ENCODE data around the gene ACSBG1.

Gene ACSBG1, protein sequence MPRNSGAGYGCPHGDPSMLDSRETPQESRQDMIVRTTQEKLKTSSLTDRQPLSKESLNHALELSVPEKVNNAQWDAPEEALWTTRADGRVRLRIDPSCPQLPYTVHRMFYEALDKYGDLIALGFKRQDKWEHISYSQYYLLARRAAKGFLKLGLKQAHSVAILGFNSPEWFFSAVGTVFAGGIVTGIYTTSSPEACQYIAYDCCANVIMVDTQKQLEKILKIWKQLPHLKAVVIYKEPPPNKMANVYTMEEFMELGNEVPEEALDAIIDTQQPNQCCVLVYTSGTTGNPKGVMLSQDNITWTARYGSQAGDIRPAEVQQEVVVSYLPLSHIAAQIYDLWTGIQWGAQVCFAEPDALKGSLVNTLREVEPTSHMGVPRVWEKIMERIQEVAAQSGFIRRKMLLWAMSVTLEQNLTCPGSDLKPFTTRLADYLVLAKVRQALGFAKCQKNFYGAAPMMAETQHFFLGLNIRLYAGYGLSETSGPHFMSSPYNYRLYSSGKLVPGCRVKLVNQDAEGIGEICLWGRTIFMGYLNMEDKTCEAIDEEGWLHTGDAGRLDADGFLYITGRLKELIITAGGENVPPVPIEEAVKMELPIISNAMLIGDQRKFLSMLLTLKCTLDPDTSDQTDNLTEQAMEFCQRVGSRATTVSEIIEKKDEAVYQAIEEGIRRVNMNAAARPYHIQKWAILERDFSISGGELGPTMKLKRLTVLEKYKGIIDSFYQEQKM

DNA sequence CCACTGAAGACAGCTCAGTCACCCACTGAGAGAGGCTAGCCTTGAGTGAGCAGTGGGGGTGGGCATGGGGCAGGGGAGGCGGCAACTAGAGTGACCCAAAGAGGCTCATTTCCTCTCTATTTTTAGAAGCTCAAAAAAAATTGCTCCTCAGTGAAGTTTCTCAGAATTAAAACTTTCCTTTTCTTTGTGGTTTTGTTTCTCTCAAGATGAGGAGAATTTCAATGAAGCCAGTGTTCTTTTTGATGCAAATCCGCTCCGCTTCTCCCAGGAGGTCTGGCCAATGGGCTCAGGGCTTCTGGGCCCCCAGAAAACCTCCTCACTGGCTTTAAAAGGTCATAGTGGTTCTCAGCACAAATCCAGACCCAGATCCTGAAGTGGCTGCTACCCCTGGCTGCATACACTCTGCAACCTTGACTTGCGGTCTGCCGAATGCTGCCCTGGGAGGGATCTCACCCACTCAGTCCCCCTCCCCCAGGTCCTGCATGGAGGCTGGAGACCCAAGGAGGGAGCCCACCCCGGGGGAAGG, at the start of gene ACSBG1:
Gene ACSBG1, minus strand, starts transcription at position 51 of the 526 bp plus-strand sequence. CDS start 64 bp downstream, outside the sequence.
- no peak for DNase-seq

DNA sequence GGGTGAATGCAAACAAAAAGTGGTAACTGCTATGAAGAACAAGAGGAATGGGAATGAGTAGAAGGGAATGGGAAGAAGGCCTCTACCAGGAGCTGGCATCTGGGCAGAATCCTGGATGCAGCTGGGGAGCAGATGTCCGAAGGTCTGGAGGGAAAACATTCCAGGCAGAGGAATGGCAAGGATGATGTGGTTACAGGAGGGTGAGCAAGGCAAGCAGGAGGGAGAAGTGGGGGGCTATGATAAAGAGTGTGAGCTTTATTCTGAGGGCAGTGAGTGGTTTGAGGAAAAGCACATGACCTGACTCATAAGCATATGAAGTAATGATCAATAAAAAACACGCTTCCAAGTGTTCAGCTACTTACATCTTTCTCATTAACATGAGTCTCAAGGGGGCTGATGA, 48.0 kb upstream of the ACSBG1 start:
- no peak for DNase-seq

DNA sequence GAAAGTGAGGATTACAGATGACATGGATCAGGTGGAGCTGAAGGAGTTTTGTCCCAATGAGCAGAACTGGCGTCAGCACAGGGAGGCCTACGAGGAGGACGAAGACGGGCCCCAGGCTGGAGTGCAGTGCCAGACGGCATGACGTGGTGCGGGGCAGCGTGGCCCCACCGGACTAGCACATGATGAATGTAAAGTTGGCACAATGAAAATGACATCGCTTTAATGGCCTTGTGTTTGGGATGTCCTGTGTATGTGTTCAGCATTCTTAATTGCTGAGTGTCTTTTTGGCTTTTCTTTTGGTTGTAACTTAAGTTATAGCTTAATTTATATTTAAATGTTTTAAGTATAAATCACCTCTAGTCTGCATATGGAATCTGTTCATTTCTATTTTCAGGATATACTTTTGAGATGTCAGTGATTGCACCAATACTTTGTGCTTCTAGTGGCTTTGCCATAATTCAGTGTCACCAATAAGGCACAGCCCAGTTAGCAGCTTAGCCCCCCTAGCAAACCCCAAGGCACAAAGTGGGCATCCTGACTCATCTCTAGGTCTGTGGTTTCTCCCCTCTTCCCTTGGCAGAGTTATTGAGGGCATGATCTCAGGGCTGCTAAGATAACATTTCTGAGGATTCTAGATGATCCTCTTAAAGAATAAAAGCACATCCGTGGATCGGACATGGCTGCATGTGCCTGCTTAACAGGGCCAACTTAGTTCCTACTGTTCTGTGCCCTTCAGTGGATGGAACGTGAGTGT, 46.1 kb upstream of the ACSBG1 start:
- DNase-seq, result no peak

DNA sequence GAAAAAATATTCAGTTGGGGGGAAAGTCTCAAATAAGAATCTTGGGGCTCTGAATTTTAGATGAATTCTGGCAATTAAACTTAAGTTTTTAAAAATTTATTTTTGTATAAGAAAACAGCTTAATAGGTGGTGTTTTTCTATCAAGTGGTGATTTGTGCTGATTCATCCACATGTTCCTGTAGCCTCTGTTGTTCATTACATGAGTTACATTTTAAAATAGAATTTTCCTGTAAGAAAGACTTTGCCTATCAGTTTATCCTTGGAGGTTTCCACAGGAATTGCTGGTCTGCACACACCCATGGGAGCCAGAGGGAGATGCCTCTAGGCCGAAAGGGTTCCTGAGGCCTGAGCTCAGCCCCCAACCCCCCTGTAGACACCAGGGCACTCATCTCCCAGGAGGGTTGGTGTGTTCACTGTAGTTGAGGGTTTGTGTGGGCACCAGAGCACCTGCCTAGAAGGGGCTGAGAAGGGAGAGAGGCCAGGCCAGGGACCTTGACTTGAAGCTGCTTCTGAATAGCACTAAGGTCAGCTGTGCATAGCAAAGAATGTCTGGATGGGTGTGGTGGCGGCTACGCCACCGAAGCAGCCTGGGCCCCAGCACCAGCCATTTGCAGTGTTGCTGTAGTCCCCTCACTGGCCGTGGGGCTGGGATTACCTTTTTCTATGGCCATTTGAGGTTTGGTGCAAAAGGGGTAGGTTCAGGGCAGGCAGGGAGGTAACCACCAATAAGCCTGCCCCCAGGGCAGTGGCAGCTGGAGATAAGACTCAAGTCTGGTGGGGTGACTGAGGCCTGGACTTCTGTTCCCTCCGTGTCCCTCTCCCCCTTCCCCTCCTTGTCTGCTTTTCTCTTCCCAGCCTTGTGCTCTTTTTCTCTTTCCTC, 41.9 kb upstream of the ACSBG1 start:
- no peak for DNase-seq

DNA sequence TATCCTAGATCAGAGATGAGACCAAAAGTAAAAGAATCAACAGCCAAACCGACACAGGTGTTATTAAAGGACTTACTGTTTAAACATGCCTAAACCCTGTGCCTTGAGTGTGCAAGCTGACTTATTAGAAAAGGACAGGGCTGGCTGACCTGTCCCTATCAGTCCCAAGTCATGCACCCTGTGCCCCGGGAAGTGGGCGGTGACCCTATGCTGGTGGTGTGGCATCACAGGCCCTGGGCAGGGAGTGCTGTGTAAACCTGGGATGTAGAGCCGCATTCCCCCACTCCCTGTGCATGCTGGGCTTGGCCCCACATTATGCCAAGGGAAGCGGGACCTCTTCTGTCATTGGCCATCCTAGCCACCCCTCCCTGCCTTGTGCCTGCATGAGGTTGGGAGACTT, 40.6 kb upstream of the ACSBG1 start:
- DNase-seq, result no peak

DNA sequence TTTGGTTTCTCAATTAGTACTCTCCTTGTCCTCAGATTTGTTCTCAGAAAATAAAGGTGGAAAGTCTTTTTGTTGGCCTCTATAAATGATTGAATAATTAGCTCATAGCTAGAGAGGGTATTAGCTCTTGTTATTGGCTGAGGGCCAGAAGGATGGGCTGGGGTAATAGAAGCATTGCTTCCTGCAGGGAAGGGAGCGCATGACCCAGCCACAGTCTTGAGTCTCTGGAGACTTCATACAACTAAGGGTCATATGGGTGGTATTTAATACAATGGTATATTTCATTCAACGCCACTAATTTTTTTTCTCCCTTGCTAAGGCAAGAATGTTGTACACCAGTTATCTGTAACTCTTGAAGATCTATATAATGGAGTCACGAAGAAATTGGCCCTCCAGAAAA, 38.4 kb upstream of the ACSBG1 start:
- DNase-seq, result no peak

DNA sequence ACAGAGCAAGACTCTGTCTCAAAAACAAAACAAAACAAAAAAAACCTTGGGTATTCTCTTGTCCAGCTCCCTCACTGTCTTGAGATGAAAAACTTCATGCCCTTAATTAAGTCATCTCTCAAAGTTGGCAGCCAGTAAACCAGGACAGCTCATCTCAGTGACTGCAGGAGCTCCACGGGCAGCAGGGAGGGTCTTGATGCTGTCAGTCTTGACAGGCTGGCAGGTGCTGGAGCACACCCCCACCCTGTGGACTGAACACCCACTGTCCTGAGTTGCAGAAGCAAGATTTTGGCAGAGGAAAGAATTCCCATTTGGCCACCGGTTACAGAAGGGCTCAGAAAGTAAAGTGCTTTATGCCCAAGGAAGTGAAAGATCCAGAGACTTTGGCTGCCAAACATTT, 38.0 kb upstream of the ACSBG1 start:
- DNase-seq, result no peak

DNA sequence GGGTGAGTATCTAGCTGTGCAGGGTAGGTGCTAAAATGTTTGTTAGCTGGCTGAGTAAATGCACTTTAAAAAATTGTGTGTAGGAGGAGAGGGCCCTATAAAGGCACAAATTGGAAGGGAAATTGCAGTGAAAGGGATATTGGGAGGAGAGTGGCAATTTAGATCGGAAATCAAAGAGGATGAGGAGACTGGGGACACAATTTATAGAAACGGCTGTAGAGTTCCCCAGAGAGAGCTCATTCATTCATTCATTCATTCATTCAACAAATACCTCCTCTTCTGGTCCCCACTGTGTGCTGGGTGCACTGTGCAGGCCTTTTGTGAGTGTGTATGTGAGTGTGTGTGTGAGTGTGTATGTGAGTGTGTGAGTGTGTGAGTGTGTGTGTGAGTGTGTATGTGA, 32.4 kb upstream of the ACSBG1 start:
- DNase-seq, result no peak

DNA sequence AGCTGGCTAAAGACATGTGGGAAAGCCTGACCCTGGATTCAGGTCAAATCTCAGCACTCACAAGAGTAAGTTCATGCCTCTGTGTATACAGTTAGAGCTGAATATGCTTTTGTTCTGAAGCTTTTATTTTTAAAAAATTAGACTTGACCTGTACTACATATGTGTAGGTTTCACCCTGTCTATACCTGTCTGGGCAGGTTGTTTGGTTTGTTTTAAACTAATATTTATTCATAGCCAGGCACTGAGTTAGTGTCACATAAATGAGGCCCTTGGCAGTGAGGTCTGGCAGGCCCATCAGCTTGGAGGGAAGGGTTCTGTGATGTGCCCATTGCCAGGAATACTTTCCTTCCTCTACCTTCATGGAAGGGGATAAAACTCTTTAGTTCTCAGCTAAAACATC, 31.9 kb upstream of the ACSBG1 start:
- DNase-seq, result no peak

DNA sequence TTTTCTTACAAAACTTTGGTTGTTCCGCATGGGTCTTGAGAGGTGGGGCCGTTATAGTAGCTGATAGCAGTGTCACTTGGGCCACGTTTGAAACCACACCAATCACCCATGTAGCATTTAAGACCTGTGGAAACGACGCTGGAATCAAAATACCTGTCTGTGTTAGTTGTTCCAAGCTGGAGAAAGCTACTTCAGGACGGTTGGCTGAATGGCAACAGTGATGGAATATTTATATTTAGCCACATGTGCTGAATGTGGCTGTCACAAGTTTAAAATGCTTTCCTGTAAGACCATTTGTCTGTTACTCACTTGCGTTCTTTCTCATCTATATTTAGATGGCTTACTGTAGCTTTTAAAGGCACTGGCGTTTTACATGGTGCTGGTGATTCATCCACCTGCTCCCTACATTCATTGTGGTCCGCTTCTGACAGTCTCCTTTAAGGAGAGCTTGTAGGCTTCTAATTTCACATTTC, 31.4 kb upstream of the ACSBG1 start:
- DNase-seq, result no peak

DNA sequence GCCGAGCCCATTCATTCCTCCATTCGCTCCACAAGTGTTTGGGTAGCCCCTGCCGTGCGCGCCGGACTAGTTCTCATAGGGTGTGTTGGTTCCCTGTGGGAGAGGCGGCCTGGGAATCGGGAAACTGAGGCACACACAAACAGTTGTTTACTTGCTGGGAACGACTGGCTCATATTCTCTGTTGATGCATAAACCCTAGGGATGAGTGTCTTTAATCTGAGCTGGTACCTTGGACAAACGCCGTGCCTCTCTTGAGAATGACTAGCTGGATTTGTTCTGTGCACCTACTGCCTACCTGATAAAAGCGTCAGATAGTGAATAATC, 30.7 kb upstream of the ACSBG1 start:
- DNase-seq, result no peak

DNA sequence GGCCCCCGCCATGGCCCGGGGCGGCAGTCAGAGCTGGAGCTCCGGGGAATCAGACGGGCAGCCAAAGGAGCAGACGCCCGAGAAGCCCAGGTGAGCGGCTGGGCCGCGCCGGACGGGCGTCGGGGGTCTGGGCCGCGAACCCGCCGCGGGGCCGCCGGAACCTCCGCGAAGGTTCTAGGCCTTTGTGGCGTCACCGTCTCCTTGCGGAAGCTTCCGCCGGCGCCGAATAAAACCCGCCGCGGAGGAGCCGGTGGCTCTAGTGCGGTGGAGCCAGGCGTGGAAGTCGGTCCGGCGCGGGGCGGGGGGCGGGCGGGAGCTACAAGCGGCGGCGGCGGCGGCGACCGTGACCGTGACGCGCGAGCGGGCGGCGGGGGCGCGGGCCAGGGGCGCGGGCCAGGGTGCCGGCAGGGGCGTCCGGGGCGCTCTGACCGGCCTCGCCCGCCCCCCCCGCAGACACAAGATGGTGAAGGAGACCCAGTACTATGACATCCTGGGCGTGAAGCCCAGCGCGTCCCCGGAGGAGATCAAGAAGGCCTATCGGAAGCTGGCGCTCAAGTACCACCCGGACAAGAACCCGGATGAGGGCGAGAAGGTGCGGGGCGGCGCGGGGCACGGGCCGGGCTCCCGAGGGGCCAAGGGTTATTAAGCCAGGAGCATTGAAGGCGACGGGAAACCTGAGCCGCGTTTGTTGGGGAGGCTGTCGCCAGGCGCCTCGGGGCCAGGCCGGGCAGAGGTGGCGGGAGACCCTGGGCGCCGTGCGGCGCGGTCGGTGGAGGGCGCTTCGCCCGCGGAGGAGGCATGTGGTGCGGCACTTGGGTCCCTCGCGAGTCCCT, 30.2 kb upstream of the ACSBG1 start, which contains the start of gene DNAJA4:
Gene DNAJA4, plus strand, starts transcription at position 259 of the 833 bp plus-strand sequence. Its CDS starts 202 bp downstream, at position 461.
- DNase-seq, result no peak

DNA sequence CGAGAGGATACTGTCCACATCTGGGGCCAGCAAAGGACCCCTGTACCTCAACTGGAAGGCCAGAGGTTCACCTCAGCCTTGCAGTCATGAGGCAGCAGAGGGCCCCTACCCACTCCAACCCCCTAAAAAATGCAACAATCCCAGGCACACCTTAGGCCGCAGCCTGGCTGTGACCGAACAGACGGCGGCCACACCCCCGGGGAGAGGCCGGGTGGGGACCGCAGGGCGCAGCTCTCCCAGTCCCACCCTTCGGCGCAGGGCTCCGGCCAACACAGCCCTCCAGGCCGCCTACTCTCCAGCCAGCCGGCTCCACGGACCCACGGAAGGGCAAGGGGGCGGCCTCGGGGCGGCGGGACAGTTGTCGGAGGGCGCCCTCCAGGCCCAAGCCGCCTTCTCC, 29.5 kb upstream of the ACSBG1 start:
- no peak for DNase-seq

DNA sequence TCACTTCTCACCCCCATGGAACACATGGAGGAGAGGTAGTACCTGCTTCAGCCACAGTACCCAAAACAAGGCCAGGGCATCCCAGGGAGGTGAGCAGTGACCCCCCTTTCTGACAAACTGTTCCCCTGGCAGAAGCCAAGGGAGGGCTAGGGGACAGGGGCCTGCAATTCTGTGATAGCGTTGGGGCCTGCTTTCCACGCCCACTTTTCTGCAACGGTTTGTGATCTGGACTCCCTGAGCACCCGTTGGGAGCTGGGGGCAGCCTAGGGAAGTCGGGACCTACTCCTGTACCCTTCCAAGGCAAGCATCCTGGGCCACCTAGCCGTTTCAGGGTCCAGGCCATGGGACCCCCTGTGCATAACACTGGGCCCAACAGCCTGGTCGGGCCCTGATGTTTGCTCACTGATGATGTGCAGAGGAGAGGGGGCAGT, 29.0 kb upstream of the ACSBG1 start:
- DNase-seq, result no peak

DNA sequence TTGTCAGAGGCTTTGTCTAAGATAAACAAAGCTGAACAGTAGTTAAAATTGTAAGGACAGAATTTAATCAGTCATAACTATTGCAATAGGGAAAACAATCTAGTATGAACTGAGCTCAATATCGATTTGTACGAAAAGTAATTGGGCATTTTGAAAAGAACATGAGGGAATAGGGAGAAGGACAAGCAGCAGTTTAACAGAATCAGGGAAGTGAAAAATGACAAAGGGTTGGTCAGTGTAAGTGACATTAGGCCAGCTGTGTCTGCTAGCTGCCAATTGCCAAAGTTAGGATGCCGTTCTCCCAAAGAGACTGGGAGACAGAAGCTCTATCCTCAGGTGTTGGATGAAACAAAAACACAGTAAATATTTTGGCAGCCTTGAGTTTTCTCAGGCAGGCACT, 26.7 kb upstream of the ACSBG1 start:
- no peak for DNase-seq

DNA sequence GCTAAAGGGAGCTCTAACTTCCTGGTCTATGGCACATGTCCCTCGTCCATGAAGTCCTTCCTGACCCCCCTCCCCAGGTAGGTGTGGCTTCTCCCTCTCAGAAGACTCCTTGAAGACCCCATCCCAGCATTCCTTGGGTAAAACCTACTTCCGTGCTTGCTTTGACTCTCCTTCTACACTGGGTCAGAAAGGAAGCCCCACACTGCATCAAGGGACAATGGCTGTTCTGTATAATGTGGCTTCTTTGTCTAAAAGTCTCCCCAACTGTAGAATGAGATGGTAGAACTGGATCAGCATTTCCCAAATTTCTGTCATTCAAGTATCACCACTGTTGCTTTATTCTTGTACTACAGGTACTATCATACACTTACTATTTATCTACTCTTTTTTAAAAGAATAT, 26.1 kb upstream of the ACSBG1 start:
- no peak for DNase-seq

DNA sequence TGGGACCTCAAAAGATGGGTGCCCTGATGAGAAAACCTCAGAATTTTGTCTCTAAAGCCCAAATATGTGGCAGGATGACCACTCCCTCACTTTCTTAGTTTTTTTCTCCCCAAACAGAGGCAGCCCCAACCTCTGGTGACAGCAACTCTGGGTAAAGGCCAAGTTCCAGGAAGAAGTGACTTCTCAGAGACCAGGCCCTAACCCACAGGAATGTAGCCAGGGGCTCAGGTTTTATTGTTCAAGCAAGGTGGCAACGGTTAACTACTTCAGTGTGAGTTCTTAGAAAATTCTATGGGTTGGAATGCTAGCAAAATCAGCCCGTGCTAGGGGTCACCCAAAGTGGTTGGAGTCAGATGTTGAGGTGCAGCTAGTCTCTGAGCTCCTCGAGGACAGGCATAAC, 24.9 kb upstream of the ACSBG1 start:
- DNase-seq, result no peak

DNA sequence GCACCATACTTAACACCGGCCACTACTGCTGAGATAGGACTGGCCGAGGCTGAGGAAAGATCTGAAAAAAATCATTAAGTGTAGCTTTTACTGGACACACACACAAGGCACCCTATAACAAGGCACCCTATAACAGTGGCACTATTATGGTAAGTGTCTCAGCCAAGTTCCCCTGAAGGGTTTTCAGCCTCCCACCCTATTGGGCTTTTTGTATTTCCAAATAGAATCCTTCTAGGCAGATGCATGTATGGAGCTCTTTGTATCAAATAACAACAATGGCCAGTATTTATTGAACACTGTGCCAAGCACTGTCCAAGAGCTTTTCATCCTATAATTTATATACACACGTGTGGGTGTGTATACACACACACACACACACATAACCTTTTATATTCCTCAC, 23.3 kb upstream of the ACSBG1 start:
- DNase-seq, result no peak

DNA sequence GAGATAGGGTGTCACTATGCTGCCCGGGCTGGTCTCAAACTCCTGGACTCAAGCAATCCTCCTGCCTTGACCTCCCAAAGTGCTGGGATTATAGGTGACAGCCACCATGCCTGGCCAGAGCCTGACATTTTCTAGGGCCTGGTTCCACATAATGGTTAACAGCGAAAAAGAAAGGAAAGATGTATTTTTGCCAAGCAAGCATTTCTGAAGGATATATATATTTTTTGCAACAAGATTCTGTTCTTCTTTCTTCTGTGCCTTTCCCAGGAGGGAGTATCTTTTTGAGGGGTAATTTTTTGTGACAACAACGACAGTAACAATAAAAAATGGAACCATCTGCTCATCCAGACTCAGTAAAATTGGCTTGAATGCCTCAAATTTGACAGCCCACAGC, 21.7 kb upstream of the ACSBG1 start:
- DNase-seq, result no peak

DNA sequence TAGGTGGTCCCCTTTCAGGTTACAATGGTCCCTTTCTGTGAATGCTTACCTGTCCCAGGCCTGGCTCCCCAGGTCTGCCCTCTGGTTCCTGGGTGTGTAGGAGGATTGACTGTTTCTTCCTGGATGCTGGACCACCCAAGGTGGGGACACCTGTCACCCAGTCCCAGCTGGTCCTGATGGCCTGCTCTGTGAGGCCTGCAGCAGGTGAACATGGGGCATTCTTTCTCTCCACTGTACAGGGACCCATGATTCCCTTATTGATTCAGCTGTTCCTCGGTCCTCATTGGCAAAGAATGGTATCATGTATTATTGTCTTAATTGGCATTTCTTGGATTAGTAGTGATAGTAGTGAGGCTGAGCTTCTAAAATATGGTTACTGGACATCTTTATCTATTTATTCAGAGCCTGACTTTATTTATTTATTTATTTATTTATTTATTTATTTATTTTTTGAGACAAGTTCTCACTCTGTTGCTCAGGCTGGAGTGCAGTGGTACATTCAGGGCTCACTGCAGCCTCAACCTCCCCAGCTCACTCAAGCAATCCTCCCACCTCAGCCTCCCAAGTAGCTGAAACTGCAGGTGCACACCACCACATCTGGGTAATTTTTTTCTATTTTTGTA, 21.2 kb upstream of the ACSBG1 start:
- no peak for DNase-seq

DNA sequence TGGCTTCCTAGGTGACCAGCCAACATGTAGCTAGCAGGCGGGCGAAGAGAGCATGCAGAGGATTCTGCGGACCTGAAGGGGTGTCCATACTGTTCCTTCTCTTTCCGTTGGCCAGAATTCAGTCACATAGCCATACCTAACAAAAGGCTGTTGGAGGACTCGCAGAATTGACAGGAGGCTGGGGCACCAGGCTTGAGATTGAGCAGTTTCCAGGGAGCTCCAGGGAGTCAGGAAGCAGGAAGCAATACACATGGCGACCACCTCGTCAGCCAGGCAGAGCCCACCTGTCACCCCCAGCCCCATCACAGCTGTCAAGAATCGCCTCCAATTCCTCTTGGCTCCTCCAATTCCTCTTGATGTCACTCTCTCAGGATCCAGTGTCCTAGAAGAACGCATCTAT, 16.8 kb upstream of the ACSBG1 start:
- no peak for DNase-seq
